Umbilical cord (tissue), 2 donors: ENCODE data around the gene TNS4. TPM values are rescaled to one million over a fixed set of nuclear protein-coding genes. Genes with fewer than 3 reads are reported as not detected.

ENCODE experiments used
- DNase-seq: peaks from one replicate; pipeline ENCODE4 v3.0.0-alpha.2; 2015; ENCODE audit warnings: low spot score
- total RNA-seq: library from RNA; depleted of rRNA; stranded (reverse); fragments of >200 nt; gene quantifications from one replicate; pipeline ENCODE4 v1.2.3, GENCODE V29; 2014; ENCODE audit warnings: low replicate concordance; ENCODE audit not compliant: insufficient read depth

The TNS4 gene
- total RNA-seq, 1 donor from 2014 or later, result 7.0 TPM

GRCh38 chr17:40473573-40474365 lies 27.7 kb downstream of the TNS4 start:
- DNase-seq, result no peak

DNA sequence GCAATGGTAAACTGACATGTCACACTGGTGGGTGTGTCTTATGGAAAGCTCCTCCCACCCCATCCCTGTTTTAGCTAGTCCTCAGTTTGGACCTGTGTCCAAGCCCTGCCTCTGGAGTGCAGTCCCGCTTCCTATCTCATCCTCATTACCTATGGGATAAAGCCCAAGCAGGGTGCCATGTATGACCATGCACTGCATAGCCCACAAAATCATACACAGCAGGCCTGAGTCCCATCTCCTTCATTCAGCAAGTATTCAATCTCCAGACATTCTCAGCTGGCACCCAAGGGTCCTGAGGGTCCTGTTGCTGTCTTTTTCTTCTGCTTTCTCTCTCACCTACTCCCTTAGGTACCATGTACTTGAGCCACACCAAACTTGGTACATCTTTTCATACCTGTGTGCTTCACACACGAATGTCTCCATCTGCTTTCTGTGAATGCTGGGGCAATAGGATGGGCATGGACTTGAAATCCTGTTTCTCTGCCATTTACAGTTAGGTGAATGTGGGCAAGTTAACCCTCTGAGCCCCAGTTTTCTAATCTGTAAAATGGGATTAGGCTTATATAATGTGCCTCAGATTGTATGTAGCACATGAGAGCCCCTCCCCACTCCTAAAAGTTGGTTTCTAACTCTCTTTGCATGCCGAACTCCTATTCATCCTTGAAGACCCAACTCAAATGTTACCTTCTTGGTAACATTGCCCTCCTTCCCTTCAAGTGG lies 28.5 kb downstream of the TNS4 start:
- DNase-seq, result no peak

GRCh38 chr17:40471846-40472732 lies 29.3 kb downstream of the TNS4 start:
- no peak for DNase-seq

- peak; percentile 75 for DNase-seq
Measured at GRCh38 chr17:40470932-40471828, 30.2 kb downstream of the TNS4 start.

GRCh38 chr17:40469805-40470675 lies 31.4 kb downstream of the TNS4 start:
- DNase-seq, result no peak

DNA sequence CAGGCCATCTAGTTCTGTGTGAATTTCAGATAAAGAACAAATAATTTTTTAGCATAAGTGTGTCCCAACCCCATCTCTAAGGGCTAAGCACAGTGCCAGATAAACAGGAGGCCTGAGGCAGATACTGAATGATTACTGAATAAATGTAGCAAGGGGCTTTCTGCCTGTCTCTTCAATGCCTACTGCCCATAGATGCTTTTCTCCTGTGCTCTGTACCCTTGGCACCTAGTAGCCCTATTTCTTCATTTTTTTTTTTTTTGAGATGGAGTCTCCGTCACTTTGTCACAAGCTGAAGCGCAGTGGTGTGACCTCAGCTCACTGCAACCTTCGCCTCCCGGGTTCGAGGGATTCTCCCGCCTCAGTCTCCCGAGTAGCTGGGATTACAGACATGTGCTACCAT lies 32.9 kb downstream of the TNS4 start:
- DNase-seq, result no peak

DNA sequence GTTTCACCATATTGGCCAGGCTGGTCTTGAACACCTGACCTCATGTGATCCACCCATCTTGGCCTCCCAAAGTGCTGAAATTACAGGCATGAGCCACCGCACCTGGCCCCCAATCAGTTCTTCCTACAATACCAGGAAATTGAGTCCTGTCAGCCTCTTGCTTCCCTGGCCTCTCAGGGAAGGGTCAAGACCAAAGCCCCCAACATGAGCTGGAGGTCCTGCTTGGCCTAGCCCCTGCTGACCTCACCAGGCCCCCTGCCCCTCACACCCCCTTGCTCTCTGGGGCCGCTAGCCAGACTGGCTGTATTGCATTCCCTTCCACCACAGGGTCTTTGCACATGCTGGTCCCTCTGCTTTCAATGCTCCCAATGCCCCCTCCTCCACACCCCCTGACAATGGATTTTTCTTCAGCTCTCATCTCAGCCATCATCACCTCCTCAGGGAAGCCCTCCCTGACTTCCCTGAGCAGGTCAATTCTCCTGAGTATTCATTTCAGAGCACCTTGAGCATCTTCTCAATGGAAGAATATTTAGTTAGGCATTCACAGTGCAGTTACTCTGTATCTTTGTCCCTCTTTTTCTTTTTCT lies 34.0 kb downstream of the TNS4 start:
- DNase-seq, result no peak

- DNase-seq, result no peak
Measured at GRCh38 chr17:40466298-40466971, 35.0 kb downstream of the TNS4 start.

DNA sequence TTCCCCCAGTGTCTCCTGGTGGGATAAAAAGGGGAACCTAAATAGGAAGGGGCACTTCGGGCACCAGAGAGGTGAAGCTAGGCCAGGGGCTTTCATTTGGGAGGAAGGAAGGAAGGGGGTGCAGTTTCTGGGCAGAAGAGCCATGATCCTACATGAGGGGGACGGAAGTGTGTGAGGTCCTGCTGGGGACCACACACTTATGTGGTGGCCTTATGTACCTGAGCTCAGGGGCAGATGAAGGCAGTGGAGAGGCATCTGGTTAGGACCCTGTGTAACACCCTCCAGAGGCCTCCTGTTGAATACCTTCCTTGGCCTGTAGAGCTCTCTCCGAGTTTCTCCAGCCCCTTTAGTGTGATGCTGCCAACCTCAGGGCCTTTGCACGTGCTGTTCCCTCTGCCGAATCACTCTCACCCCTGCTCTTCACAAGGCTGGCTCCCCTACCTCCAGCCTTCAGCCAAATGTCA lies 37.0 kb downstream of the TNS4 start:
- DNase-seq, result no peak

GRCh38 chr17:40463122-40463550 lies 38.3 kb downstream of the TNS4 start:
- no peak for DNase-seq

GRCh38 chr17:40462343-40463121 lies 38.9 kb downstream of the TNS4 start:
- no peak for DNase-seq

DNA sequence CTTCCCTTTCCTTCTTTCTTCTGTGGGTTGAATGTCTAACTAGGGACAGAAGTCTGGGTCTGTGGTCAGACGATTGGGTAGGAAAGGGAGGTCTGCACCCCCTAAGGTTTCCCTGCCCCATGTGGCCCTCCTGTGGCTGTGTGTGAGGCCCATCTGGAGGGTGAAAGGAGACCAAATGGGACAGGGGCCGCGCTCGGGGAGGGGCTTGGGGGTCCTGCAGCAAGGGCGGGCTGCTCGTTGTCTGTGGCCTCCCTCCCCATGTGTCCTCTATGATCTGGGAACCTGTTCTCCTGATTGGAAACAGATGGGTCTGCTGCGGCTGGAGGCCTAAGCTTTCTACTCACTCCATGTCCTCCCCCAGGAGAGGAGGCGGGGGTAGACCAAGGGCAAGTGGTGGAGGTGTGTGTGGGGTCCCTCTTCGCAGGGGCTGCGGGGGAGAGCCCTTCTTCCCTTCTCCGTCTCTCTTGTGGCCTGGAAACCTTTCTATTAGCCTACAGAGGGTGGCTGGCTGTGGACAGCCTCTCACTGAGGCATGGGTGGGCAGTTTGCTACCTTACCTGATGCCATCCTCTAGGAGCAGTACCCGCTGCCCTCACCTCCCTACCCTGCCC lies 39.6 kb downstream of the TNS4 start:
- no peak for DNase-seq

DNA sequence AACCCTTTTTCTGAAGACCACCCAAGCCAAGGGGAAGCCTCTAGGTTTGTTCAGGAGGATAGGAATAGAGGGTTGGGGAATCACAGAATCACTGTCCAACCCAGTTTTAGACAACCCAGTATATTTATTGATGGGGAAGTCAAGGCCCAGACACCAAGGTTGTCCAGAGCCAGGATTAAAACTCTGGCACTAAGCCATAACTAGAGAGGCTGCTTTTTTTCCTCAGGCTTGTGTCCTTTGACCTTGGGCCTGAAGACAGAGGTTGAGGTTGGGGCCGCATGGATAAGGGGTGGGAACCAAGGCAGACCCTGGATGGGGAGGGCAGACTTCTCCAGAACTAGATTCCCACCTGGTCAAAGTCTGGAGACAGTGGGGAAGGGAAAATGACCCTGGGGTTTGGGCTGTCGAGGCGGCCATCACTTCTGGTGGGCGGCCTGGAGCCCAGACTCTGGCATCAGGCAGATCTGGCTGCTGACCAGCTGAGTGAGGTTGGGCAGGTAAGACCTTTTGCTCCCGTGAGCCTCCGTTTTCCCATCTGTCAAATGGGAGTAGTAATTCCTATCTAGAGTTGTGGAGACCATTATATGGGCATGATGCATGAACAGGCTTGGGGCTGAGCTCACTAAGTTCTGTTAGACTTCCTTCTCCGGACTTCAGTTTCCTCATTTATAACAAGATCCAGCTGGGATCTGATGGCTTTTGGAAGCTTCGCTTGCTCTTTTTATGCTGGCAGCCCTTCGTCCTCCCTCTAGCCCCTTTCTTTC lies 40.3 kb downstream of the TNS4 start:
- DNase-seq, result peak; percentile 66

- no peak for DNase-seq
Measured at GRCh38 chr17:40460604-40460967, 40.8 kb downstream of the TNS4 start.

DNA sequence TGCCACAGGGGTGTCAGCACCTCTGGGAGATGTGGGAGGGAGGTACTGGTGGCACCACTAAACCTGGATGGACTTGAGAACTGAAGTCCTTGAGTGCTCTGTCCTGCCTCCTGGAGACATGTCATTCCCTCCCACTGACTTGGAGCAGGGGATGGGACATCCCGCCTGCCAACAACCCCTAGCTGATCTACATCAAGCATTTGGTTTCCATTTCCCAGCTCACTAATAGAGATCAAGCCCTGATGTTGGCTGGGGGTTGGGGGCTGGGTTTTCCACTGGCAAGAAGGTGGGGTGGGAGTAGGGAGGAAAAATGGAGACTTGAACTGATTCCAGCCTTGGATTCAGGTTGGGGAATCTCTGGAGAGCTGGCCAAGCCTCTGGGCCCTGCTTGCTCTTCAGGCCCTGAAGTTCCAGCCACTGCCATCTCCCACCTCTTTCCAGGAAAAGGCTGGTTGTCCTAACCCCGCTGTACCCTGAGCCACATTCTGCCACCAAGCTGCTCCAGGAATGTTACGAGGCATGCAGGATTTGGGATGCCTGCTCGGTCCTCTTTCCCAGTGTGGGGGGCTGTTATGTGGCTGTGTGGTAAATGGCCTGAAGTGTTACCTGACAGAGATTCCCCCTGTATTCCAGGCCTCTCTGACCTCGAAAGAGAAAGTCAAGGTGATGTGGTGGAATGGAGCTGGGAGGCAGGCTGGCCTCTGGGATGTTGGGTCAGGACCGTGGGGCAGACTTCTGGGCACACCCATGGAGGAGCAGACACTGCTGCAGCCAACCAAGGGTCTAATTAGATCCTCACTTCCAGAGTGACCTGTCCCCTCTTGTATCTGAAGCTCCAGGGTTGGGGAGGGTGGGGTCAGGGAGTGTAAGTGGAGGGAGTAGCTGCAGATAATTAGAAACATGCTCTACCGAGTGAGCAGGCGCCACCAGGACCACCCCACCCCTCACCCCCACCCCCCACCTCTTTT lies 41.5 kb downstream of the TNS4 start:
- DNase-seq, result no peak
